ENCODE measurements around the gene SPATA32. TPM values are rescaled to one million over a fixed set of nuclear protein-coding genes. Genes with fewer than 3 reads are reported as not detected.

Gene SPATA32
- total RNA-seq, 6 experiments from 2014 or later, result not detected

- TF ChIP-seq POLR2A (IDR thresholded peaks at IDR 0.05) (no peak), CTCF (IDR thresholded peaks at IDR 0.05) (no peak)
- Histone ChIP-seq H3K9me3 (no peaks in the 10 kb centered on the region), H3K27me3 (peaks cover 0 to 2% of the 10 kb centered on the region in 2 donors), H3K4me1 (peaks cover 0 to 9% (median 0%) of the 10 kb centered on the region in 4 donors), H3K36me3 (no peaks in the 10 kb centered on the region), H3K4me3 (no peak overlapping the region), H3K27ac (no peak overlapping the region)
- ATAC-seq, result no peak
- intact Hi-C loops (cut with DNase I), result no loop called here
- no peak for DNase-seq
- 53% methylated on average over 2 of the region's 8 CpGs for WGBS (ENCODE audit: insufficient coverage, low coverage, low lambda C conversion rate, missing lambda C conversion rate)
Measured at GRCh38 chr17:45246338-45246737, 15.6 kb downstream of the SPATA32 start.

GRCh38 chr17:45244725-45245656 is 16.9 kb downstream of the SPATA32 start:
- intact Hi-C loops (cut with DNase I), result no loop called here
- Histone ChIP-seq H3K4me1 (peaks cover 0 to 9% (median 0%) of the 10 kb centered on the region in 4 donors), H3K36me3 (no peaks in the 10 kb centered on the region), H3K4me3 (no peak overlapping the region), H3K27me3 (peaks cover 0 to 14% of the 10 kb centered on the region in 2 donors), H3K27ac (no peak overlapping the region), H3K9me3 (no peaks in the 10 kb centered on the region)
- no peak for ATAC-seq
- TF ChIP-seq POLR2A (IDR thresholded peaks at IDR 0.05) (no peak), CTCF (IDR thresholded peaks at IDR 0.05) (no peak)
- 89% methylated on average over 6 of the region's 21 CpGs for WGBS (ENCODE audit: insufficient coverage, low coverage, low lambda C conversion rate, missing lambda C conversion rate)
- no peak for DNase-seq

- TF ChIP-seq POLR2A (IDR thresholded peaks at IDR 0.05), result no peak
- Histone ChIP-seq H3K27me3 (peaks cover 0 to 14% of the 10 kb centered on the region in 2 donors), H3K9me3 (no peaks in the 10 kb centered on the region), H3K4me1 (peaks cover 0 to 9% (median 0%) of the 10 kb centered on the region in 4 donors), H3K4me3 (no peak overlapping the region), H3K27ac (no peak overlapping the region), H3K36me3 (no peaks in the 10 kb centered on the region)
- no CpG with 5 or more reads among the region's 18 CpGs for WGBS (ENCODE audit: insufficient coverage, low coverage, low lambda C conversion rate, missing lambda C conversion rate)
- intact Hi-C loops (cut with DNase I), result no loop called here
- ATAC-seq (no peak), DNase-seq (no peak)
Measured at GRCh38 chr17:45243750-45244149, 18.1 kb downstream of the SPATA32 start.

- H3K4me3 ChIP-seq, result no peak overlapping the region
- no peak for DNase-seq
- no peaks in the 10 kb centered on the region for H3K9me3 ChIP-seq
- peaks cover 0 to 14% of the 10 kb centered on the region in 2 donors for H3K27me3 ChIP-seq
- H3K27ac ChIP-seq, result no peak overlapping the region
- intact Hi-C loops (cut with DNase I), result no loop called here
- ATAC-seq, result no peak
- peaks cover 0 to 5% (median 0%) of the 10 kb centered on the region in 4 donors for H3K4me1 ChIP-seq
- no CpG with 5 or more reads among the region's 18 CpGs for WGBS (ENCODE audit: insufficient coverage, low coverage, low lambda C conversion rate, missing lambda C conversion rate)
- H3K36me3 ChIP-seq, result no peaks in the 10 kb centered on the region
- no peak for TF ChIP-seq CTCF (IDR thresholded peaks at IDR 0.05)
- no peak for TF ChIP-seq POLR2A (IDR thresholded peaks at IDR 0.05)
Measured at GRCh38 chr17:45242029-45242414, 19.9 kb downstream of the SPATA32 start.

GRCh38 chr17:45241328-45242028 is 20.4 kb downstream of the SPATA32 start:
- no CpG with 5 or more reads among the region's 62 CpGs for WGBS (ENCODE audit: insufficient coverage, low coverage, low lambda C conversion rate, missing lambda C conversion rate)
- Histone ChIP-seq H3K4me1 (no peaks in the 10 kb centered on the region), H3K4me3 (no peak overlapping the region), H3K9me3 (no peaks in the 10 kb centered on the region), H3K27me3 (peaks cover 0 to 14% of the 10 kb centered on the region in 2 donors), H3K27ac (no peak overlapping the region), H3K36me3 (no peaks in the 10 kb centered on the region)
- ATAC-seq (peak in 3 of 4 donors; percentile 5 to 20 (median 13)), DNase-seq (no peak)
- intact Hi-C loops (cut with DNase I), result no loop called here
- TF ChIP-seq POLR2A (IDR thresholded peaks at IDR 0.05) (no peak), CTCF (IDR thresholded peaks at IDR 0.05) (no peak)
